Activated T-helper 17 cell treated with anti-CD3 and anti-CD28 coated beads, Interleukin-2, amount 50 U/mL, for 72 hours (primary cell): ENCODE data around the gene IRF4. TPM values are rescaled to one million over a fixed set of nuclear protein-coding genes. Genes with fewer than 3 reads are reported as not detected.

ENCODE experiments used
- ATAC-seq: fragments of 150-1000 bp; cut with Tn5 transposase; replicated peaks from 2 replicates; pipeline ENCODE4 v1.10.0; 2021; ENCODE audit warnings: mild to moderate bottlenecking, moderate library complexity
- H3K27ac Mint-ChIP-seq: one replicate; pipeline ENCODE4 v1.8.0; 2022; ENCODE audit warnings: mixed read lengths
- H3K27me3 Mint-ChIP-seq: one replicate; pipeline ENCODE4 v1.8.0; 2022; ENCODE audit warnings: mixed read lengths
- H3K36me3 Mint-ChIP-seq: one replicate; pipeline ENCODE4 v1.8.0; 2022; ENCODE audit warnings: low read depth, mild to moderate bottlenecking, mixed read lengths
- H3K4me1 Mint-ChIP-seq: one replicate; pipeline ENCODE4 v1.8.0; 2022; ENCODE audit warnings: mixed read lengths
- H3K4me3 Mint-ChIP-seq: one replicate; pipeline ENCODE4 v1.8.0; 2022; ENCODE audit warnings: mild to moderate bottlenecking, mixed read lengths
- H3K9me3 Mint-ChIP-seq: one replicate; pipeline ENCODE4 v1.8.0; 2022; ENCODE audit warnings: mixed read lengths
- total RNA-seq, 2 donors: library from RNA; stranded (reverse); gene quantifications; one replicate each; pipeline ENCODE4 v1.2.3, GENCODE V29; 2022

IRF4 gene
- total RNA-seq, 2 donors from 2014 or later = 477 to 704 TPM

DNA sequence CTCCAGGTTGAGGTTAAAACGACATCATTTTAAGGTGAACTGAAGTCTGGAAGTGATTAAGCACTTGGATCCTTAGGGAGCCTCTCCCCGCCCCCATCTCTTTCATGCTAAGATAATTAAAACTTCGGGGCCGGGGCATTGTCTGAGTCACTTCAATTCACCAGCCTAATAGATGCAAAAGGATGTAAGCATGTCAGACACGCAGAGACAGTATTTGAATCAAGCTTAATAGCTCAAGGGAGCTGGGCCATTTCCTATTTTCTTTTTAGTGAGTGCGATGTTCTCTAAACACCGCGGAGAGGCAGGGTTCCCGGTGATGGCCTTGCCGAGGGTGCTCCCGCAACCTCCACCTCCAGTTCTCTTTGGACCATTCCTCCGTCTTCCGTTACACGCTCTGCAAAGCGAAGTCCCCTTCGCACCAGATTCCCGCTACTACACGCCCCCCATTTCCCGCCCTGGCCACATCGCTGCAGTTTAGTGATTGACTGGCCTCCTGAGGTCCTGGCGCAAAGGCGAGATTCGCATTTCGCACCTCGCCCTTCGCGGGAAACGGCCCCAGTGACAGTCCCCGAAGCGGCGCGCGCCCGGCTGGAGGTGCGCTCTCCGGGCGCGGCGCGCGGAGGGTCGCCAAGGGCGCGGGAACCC lies 516 bp upstream of the IRF4 start:
- Mint-ChIP-seq H3K36me3 (peaks cover 68% of the 10 kb centered on the region), H3K27me3 (no peaks in the 10 kb centered on the region), H3K4me3 (peak overlapping the region; percentile 98), H3K27ac (peak overlapping the region; percentile 95), H3K4me1 (peaks cover 20% of the 10 kb centered on the region), H3K9me3 (peaks cover 5% of the 10 kb centered on the region)
- peak; percentile 33 for ATAC-seq

DNA sequence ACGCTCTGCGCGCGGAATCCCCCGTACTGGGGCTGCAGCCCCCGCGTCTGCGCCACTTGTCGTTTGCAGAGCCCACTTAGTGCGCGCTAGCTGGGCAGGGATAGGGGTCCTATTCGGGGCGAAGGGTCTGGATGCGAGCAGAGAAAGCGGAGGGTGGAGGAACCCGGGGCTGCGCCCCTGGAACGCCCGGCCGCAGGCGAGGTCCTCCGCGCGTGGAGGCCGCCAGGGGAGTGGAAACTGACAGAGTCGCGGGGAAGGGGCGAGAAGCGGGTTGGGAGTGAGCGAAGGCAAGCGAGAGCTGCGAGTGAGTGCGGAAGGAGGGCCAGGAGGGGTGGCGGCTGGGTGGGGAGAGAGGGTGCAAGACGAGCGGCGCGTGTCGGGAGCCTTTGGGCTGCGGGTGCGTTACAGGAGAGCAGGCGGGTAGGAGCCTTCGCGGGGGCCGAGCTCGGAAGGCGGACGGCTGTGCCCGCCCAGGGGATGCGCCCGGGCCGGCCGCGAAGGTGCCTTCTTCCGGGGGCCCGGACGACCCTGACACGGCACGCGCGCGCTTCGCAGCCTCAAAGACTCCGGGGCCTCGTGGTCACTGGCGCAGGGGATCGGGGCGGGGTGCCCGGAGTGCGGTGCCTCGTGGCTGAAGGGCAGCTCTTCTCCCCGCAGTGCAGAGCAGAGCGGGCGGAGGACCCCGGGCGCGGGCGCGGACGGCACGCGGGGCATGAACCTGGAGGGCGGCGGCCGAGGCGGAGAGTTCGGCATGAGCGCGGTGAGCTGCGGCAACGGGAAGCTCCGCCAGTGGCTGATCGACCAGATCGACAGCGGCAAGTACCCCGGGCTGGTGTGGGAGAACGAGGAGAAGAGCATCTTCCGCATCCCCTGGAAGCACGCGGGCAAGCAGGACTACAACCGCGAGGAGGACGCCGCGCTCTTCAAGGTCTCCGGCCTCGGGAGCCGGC lies 1.2 kb downstream of the IRF4 start:
- H3K27ac Mint-ChIP-seq = peak overlapping the region; percentile 75
- ATAC-seq = no peak
- peaks cover 82% of the 10 kb centered on the region for H3K36me3 Mint-ChIP-seq
- no peaks in the 10 kb centered on the region for H3K27me3 Mint-ChIP-seq
- H3K4me1 Mint-ChIP-seq = peaks cover 29% of the 10 kb centered on the region
- peak overlapping the region; percentile 98 for H3K4me3 Mint-ChIP-seq
- H3K9me3 Mint-ChIP-seq = peaks cover 5% of the 10 kb centered on the region

DNA sequence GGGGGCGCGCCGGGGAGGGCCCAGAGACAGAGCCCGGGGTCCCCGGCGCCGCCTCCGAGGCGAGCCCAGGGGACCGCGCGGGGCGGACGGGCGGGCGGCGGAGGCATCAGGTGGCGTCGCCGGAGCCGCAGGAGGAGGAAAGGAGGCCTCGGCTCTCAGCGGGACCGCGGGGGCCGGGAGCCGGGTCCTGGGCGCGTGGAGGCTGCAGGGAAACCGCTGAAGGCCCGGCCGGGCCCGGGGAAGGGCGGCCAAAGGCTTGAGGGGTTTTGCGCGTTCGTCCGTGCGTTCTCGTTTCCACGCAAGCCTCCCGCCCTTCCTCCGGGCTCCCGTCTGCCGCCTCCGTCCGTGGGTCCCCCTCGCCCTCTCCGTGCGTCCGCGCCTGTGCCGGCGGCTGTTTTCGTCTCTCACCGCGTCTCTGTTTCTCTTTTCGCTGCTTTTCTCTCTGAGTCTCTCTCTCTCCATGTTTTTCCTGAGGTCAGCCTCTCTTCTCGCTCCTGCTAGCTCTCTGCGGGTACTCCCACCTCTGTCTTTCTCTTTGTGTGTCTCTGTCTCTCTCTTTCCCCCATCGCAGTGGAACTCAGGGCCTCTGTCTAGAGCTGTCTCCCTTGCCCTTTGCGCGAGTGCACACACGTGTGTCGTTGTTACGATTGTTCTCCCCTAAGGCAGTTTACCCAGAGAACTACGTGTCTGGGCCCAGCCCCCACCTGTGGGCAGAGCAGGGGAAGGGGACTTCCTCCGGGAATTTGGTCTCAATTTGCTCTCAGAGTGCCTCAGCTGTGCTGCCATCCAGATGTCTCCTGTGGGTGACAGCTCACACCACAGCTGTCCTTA lies 2.1 kb downstream of the IRF4 start:
- Mint-ChIP-seq H3K36me3 (peaks cover 91% of the 10 kb centered on the region), H3K27ac (peak overlapping the region; percentile 100), H3K9me3 (peaks cover 5% of the 10 kb centered on the region), H3K27me3 (no peaks in the 10 kb centered on the region), H3K4me3 (peak overlapping the region; percentile 98), H3K4me1 (peaks cover 34% of the 10 kb centered on the region)
- peak; percentile 7 for ATAC-seq

DNA sequence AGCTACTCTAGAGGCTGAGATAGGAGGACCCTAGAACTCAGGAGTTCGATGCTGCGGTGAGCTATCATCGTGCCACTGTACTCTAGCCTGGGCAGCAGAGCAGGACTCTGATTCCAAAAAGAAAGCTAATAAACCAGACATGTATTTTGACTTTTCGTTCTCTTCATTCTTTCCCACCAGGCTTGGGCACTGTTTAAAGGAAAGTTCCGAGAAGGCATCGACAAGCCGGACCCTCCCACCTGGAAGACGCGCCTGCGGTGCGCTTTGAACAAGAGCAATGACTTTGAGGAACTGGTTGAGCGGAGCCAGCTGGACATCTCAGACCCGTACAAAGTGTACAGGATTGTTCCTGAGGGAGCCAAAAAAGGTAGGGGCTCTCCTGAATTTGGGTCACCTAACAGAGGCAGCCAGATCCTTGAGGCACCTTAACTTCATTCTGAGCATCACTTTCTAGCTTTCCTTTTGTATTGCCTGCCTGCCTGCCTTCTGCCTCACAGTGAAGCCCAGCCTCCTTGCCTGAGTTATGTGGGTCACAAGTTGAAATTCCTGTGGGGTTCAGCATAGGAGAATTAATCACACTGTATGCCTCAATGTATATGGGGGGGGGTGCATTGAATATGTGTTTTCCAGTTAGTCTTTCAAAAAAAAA lies 3.2 kb downstream of the IRF4 start:
- Mint-ChIP-seq H3K27me3 (no peaks in the 10 kb centered on the region), H3K9me3 (peaks cover 5% of the 10 kb centered on the region), H3K36me3 (peaks cover 98% of the 10 kb centered on the region), H3K27ac (peak overlapping the region; percentile 100), H3K4me3 (peak overlapping the region; percentile 98), H3K4me1 (peaks cover 37% of the 10 kb centered on the region)
- no peak for ATAC-seq

DNA sequence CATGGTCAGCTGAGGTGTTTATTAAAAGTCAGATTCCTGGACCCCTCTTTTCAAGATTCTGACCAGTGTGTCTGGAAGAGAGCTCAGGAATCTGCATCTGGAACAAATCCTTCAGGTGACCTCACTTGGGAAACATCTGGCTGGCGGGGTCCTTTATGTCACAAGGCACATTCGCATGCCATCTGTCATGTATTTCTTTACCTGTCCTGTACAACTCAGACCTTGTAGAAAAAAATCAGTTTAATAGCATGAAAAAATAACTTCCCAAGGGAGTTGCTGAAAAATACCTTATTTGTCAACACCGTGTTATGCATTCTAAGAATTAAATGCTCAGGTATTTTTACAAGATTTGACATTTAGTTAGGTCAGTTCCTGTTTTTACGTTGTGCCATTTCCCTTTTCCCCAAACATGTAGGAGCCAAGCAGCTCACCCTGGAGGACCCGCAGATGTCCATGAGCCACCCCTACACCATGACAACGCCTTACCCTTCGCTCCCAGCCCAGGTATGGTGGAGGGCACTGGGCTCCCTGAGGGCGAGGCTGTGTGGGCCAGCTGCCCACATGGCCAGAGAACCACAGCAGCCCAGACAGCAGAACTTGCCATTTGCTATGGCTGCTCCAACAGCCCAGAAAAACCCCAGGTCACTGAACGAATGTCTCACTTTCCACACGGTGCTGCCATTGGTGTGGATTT lies 4.0 kb downstream of the IRF4 start:
- Mint-ChIP-seq H3K27ac (peak overlapping the region; percentile 100), H3K9me3 (peaks cover 5% of the 10 kb centered on the region), H3K36me3 (peaks cover 98% of the 10 kb centered on the region), H3K4me1 (peaks cover 41% of the 10 kb centered on the region), H3K27me3 (no peaks in the 10 kb centered on the region), H3K4me3 (peak overlapping the region; percentile 98)
- ATAC-seq = no peak

DNA sequence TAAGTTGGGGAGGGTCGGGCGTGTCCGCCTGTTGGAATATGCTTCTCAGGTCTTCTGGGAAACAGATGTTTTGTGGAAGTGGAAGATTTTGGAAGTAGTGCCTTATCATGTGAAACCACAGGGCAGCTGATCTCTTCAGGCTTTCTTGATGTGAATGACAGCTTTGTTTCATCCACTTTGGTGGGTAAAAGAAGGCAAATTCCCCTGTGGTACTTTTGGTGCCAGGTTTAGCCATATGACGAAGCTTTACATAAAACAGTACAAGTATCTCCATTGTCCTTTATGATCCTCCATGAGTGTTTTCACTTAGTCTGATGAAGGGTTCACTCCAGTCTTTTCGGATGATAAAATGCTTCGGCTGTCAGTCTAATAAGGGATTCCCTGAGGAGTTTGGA lies 4.6 kb downstream of the IRF4 start:
- peaks cover 45% of the 10 kb centered on the region for H3K4me1 Mint-ChIP-seq
- no peaks in the 10 kb centered on the region for H3K27me3 Mint-ChIP-seq
- ATAC-seq = no peak
- peaks cover 5% of the 10 kb centered on the region for H3K9me3 Mint-ChIP-seq
- H3K4me3 Mint-ChIP-seq = peak overlapping the region; percentile 98
- H3K36me3 Mint-ChIP-seq = peaks cover 98% of the 10 kb centered on the region
- peak overlapping the region; percentile 75 for H3K27ac Mint-ChIP-seq

DNA sequence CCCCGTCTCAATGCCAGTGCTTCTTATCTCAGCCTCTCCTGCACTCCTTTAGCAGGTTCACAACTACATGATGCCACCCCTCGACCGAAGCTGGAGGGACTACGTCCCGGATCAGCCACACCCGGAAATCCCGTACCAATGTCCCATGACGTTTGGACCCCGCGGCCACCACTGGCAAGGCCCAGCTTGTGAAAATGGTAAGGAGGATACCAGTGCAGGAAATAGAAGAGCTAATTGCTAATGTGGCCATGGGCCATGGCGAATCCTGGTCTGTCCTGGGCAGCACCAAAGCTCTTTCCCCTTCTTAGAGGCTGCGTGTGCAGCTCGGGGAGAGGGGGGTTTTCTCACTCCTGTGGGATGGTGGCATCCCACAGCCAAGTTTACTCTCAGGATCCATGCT lies 5.5 kb downstream of the IRF4 start:
- H3K27ac Mint-ChIP-seq = peak overlapping the region; percentile 88
- H3K36me3 Mint-ChIP-seq = peaks cover 98% of the 10 kb centered on the region
- ATAC-seq = no peak
- peaks cover 5% of the 10 kb centered on the region for H3K9me3 Mint-ChIP-seq
- no peaks in the 10 kb centered on the region for H3K27me3 Mint-ChIP-seq
- peak overlapping the region; percentile 92 for H3K4me3 Mint-ChIP-seq
- H3K4me1 Mint-ChIP-seq = peaks cover 50% of the 10 kb centered on the region

DNA sequence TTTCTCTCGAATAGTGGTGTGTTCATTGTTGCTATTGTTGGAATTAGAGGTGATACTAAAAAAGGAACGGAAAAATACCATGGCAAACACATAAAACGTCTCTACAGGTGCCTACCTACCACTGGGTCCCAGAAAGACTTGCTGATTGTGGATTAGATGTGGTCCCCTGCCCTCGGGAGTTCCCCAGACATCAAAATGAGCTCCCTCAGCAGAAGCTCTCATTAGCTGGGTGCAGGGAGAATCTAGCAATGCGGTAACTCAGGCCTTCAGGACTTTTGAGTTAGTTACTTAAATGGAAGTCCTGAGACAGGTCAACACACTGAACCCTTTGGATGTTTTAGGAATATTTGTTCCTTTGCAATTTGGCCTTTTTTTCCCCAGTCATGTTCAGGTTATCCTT lies 6.1 kb downstream of the IRF4 start:
- Mint-ChIP-seq H3K4me3 (peak overlapping the region; percentile 92), H3K4me1 (peaks cover 55% of the 10 kb centered on the region), H3K9me3 (peaks cover 5% of the 10 kb centered on the region), H3K27ac (peak overlapping the region; percentile 88), H3K36me3 (peaks cover 98% of the 10 kb centered on the region), H3K27me3 (no peaks in the 10 kb centered on the region)
- ATAC-seq = no peak

DNA sequence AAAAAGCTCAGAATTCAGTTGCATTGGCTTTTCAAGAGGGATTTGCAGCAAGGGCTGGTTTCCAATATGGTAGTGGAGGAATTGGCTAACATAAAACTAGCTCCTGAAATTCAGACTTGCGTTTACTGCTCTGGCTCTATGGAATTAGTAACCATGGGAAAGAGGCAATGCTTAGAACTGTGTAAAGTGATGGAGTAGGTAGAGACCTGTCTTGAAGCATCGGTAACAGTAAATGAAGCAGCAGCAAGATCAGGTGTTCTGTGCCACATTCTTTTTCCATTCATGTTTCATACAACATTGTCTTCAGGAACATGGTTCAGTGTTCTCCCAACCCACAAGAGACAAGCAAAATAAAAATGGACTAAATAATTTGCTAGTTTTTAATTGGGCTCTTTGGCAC lies 6.5 kb downstream of the IRF4 start:
- Mint-ChIP-seq H3K4me3 (peak overlapping the region; percentile 92), H3K9me3 (peaks cover 5% of the 10 kb centered on the region), H3K4me1 (peaks cover 60% of the 10 kb centered on the region), H3K27me3 (no peaks in the 10 kb centered on the region), H3K27ac (peak overlapping the region; percentile 88), H3K36me3 (peaks cover 98% of the 10 kb centered on the region)
- no peak for ATAC-seq

DNA sequence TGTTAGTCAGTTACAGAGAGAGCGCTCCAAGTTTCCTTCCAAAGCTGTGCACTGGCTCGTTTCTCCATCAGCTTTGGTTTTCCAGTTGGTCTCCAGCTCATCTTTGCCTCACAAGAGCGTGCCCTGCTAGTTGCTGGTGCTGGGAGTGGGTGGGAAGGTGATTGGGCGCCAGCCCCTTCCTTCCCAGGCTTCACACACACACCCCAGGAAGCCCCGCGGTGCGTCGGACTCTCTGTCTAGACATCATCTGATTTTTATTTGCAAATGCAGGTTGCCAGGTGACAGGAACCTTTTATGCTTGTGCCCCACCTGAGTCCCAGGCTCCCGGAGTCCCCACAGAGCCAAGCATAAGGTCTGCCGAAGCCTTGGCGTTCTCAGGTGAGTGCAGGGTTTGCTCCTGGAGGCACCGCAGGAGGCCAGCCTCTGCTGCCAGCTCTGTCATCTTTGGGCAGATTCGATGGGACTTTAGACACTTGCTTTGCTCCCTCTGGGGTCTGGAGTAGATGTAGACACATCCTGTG lies 7.1 kb downstream of the IRF4 start:
- peak overlapping the region; percentile 92 for H3K4me3 Mint-ChIP-seq
- H3K4me1 Mint-ChIP-seq = peaks cover 62% of the 10 kb centered on the region
- H3K27me3 Mint-ChIP-seq = no peaks in the 10 kb centered on the region
- peaks cover 98% of the 10 kb centered on the region for H3K36me3 Mint-ChIP-seq
- ATAC-seq = no peak
- peaks cover 4% of the 10 kb centered on the region for H3K9me3 Mint-ChIP-seq
- peak overlapping the region; percentile 61 for H3K27ac Mint-ChIP-seq

DNA sequence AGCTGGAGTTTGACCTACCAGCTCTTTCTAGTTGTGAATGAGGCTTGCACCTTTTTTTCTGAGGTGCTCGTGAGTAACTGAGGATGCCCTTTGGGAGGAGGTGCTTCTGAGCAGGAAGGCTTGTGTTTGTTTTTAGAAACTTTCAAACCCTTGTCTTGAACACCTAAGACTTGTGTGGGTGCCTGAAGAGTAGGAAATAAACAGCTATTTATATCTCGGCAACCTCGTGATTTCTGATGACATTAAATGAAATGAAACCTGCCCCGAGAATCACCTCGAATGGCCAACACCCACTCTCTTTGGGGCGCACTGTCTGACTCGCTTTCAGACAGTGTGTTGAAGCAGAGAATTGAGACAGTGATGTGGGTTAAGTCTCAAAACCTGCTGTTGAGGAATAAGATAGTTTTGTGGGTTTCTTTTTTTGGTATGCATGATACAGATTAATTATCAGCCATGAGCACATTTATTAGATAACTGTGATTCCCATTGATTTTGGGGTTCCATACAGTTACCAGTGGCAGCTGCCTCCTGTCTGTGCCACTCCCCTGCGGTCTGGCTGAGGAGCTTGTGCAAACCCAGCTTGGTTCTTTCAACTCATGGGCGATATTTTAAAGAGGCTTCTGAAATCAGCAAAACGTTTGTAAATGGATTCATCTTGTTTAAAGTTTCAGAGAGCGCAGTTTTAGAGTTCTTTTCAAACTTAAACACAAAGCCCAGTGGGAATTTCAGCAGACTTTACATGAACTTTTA lies 8.4 kb downstream of the IRF4 start:
- H3K27me3 Mint-ChIP-seq = no peaks in the 10 kb centered on the region
- ATAC-seq = peak; percentile 60
- peak overlapping the region; percentile 78 for H3K27ac Mint-ChIP-seq
- H3K36me3 Mint-ChIP-seq = peaks cover 98% of the 10 kb centered on the region
- peaks cover 68% of the 10 kb centered on the region for H3K4me1 Mint-ChIP-seq
- H3K4me3 Mint-ChIP-seq = peak overlapping the region; percentile 92
- no peaks in the 10 kb centered on the region for H3K9me3 Mint-ChIP-seq

DNA sequence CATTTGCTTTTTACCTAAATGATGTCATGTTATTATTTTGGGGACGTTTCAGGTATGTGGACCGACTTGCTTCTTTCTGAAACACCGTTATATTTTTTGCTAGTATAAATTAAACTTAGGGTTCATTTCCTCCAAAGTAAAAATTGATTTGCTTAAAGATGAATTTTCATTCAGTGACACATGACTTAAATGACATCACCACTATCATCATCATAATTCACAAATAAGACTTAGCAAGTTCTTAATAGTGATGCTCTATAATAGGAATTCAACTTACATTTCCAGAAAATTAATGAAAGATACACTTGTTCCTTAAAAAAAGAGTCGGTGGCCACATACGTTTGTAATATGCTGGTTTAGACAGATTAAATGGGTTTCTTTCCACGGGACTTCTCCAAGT lies 9.3 kb downstream of the IRF4 start:
- peak overlapping the region; percentile 85 for H3K27ac Mint-ChIP-seq
- no peak for ATAC-seq
- peaks cover 67% of the 10 kb centered on the region for H3K4me1 Mint-ChIP-seq

More for the DNA sequence above, 9.3 kb downstream of the IRF4 start:
- H3K4me3 Mint-ChIP-seq = peak overlapping the region; percentile 92
- H3K27me3 Mint-ChIP-seq = no peaks in the 10 kb centered on the region
- no peaks in the 10 kb centered on the region for H3K9me3 Mint-ChIP-seq
- peaks cover 98% of the 10 kb centered on the region for H3K36me3 Mint-ChIP-seq
